ENCODE results near the gene HS1BP3.

The HS1BP3 gene

GRCh38 chr2:20596973-20597859, 53.7 kb downstream of the HS1BP3 start:
- peak; percentile 38 for DNase-seq

- peak; percentile 28 for DNase-seq
Measured at GRCh38 chr2:20596193-20596972, 54.5 kb downstream of the HS1BP3 start.

- peak; percentile 76 for DNase-seq
Measured at GRCh38 chr2:20595439-20596192, 55.3 kb downstream of the HS1BP3 start.

GRCh38 chr2:20594957-20595356, 55.9 kb downstream of the HS1BP3 start:
- no peak for DNase-seq

GRCh38 chr2:20594048-20594750, 56.7 kb downstream of the HS1BP3 start:
- no peak for DNase-seq

- DNase-seq: peak; percentile 88
Measured at GRCh38 chr2:20593072-20594034, 57.5 kb downstream of the HS1BP3 start.

- peak; percentile 75 for DNase-seq
Measured at GRCh38 chr2:20592106-20593071, 58.5 kb downstream of the HS1BP3 start.

GRCh38 chr2:20590704-20591515, 60.0 kb downstream of the HS1BP3 start:
- DNase-seq: no peak

- DNase-seq: no peak
Measured at GRCh38 chr2:20589975-20590703, 60.8 kb downstream of the HS1BP3 start.

- DNase-seq: no peak
Measured at GRCh38 chr2:20588918-20589871, 61.7 kb downstream of the HS1BP3 start.

GRCh38 chr2:20585710-20586594, 64.9 kb downstream of the HS1BP3 start:
- DNase-seq: no peak

GRCh38 chr2:20585359-20585709, 65.6 kb downstream of the HS1BP3 start:
- no peak for DNase-seq

- no peak for DNase-seq
Measured at GRCh38 chr2:20584399-20585358, 66.2 kb downstream of the HS1BP3 start.

GRCh38 chr2:20584045-20584398, 66.9 kb downstream of the HS1BP3 start:
- no peak for DNase-seq

GRCh38 chr2:20583425-20583881, 67.4 kb downstream of the HS1BP3 start:
- no peak for DNase-seq
